ENCODE measurements around the gene C3orf20.

- TF ChIP-seq, protein P1, sequence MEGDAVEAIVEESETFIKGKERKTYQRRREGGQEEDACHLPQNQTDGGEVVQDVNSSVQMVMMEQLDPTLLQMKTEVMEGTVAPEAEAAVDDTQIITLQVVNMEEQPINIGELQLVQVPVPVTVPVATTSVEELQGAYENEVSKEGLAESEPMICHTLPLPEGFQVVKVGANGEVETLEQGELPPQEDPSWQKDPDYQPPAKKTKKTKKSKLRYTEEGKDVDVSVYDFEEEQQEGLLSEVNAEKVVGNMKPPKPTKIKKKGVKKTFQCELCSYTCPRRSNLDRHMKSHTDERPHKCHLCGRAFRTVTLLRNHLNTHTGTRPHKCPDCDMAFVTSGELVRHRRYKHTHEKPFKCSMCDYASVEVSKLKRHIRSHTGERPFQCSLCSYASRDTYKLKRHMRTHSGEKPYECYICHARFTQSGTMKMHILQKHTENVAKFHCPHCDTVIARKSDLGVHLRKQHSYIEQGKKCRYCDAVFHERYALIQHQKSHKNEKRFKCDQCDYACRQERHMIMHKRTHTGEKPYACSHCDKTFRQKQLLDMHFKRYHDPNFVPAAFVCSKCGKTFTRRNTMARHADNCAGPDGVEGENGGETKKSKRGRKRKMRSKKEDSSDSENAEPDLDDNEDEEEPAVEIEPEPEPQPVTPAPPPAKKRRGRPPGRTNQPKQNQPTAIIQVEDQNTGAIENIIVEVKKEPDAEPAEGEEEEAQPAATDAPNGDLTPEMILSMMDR (IDR thresholded peaks at IDR 0.05): no peak
- TF ChIP-seq POLR2A (IDR thresholded peaks at IDR 0.05): no peak
Measured at GRCh38 chr3:14767245-14768051, 92.5 kb downstream of the C3orf20 start.
